ENCODE results near the gene MYADML2. TPM values are rescaled to one million over a fixed set of nuclear protein-coding genes. Genes with fewer than 3 reads are reported as not detected.

MYADML2 gene
- total RNA-seq, 1 donor from 2014 or later = not detected

GRCh38 chr17:81900181-81900820 is 46.7 kb downstream of the MYADML2 start:
- no peak for DNase-seq (ENCODE audit: low spot score)
- peak overlapping the region; percentile 74 for H3K27ac Mint-ChIP-seq (ENCODE audit: unreplicated experiment)

DNA sequence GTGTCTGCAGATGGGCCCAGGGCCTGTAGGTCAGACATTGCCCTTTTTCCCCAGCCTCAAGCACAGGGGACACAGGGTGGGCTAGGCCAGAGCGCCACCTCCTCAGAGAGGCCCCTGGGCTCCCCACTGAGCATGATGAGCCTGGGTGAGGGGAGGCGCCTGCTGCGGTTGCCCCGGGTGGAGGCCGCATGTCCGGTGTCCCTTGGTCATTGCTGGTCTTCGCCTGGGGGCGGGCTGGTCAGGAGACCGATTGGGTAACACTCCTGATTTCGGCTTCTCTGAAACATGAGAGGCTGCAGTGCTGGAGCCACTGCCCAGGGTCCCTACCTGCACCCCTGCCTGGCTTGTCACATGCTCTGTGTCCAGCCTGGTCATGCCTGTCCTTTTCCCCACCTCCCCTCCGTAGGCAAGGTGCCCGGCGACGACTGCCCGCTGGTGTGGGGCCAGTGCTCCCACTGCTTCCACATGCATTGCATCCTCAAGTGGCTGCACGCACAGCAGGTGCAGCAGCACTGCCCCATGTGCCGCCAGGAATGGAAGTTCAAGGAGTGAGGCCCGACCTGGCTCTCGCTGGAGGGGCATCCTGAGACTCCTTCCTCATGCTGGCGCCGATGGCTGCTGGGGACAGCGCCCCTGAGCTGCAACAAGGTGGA is 47.4 kb downstream of the MYADML2 start:
- no peaks in the 10 kb centered on the region for H3K27me3 Mint-ChIP-seq (ENCODE audit: low read depth)
- no peak for TF ChIP-seq CTCF (IDR thresholded peaks at IDR 0.05)
- H3K4me3 Mint-ChIP-seq (ENCODE audit: unreplicated experiment) = no peak overlapping the region
- H3K27ac Mint-ChIP-seq (ENCODE audit: unreplicated experiment) = peak overlapping the region; percentile 74
- DNase-seq (ENCODE audit: low spot score) = no peak
- H3K9me3 Mint-ChIP-seq (ENCODE audit: low read depth) = no peaks in the 10 kb centered on the region
- H3K36me3 Mint-ChIP-seq (ENCODE audit: low read depth) = peaks cover 6% of the 10 kb centered on the region
- peaks cover 24% of the 10 kb centered on the region for H3K4me1 Mint-ChIP-seq (ENCODE audit: low read depth)

More at GRCh38 chr17:81900181-81900820, 46.7 kb downstream of the MYADML2 start:
- Mint-ChIP-seq H3K4me1 (ENCODE audit: low read depth) (peaks cover 24% of the 10 kb centered on the region), H3K36me3 (ENCODE audit: low read depth) (peaks cover 4% of the 10 kb centered on the region), H3K4me3 (ENCODE audit: unreplicated experiment) (no peak overlapping the region), H3K9me3 (ENCODE audit: low read depth) (no peaks in the 10 kb centered on the region), H3K27me3 (ENCODE audit: low read depth) (no peaks in the 10 kb centered on the region)
- TF ChIP-seq CTCF (IDR thresholded peaks at IDR 0.05) = no peak

DNA sequence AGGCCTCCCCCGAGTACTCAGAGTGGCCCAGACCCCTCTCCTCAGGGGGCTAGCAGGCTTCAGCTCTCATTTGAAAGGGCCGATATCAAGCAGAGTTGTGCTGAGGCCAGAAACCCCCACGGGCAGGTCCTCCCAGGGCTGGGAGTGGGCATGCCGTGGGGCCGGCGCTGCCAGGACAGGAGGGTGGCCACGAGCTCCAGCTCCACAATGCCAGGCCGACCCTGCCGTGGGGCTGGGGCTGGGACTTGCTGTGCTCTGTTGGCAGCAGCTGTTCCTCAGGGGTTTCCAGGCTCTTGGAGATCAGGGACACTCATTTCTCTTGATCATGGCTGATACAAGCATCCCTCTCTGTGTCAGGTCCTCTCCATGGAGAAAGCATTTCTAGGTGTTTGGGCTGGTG is 48.1 kb downstream of the MYADML2 start:
- peaks cover 6% of the 10 kb centered on the region for H3K36me3 Mint-ChIP-seq (ENCODE audit: low read depth)
- H3K4me1 Mint-ChIP-seq (ENCODE audit: low read depth) = peaks cover 24% of the 10 kb centered on the region
- H3K9me3 Mint-ChIP-seq (ENCODE audit: low read depth) = no peaks in the 10 kb centered on the region
- no peak for TF ChIP-seq CTCF (IDR thresholded peaks at IDR 0.05)
- no peaks in the 10 kb centered on the region for H3K27me3 Mint-ChIP-seq (ENCODE audit: low read depth)
- DNase-seq (ENCODE audit: low spot score) = no peak
- peak overlapping the region; percentile 90 for H3K27ac Mint-ChIP-seq (ENCODE audit: unreplicated experiment)
- no peak overlapping the region for H3K4me3 Mint-ChIP-seq (ENCODE audit: unreplicated experiment)

DNA sequence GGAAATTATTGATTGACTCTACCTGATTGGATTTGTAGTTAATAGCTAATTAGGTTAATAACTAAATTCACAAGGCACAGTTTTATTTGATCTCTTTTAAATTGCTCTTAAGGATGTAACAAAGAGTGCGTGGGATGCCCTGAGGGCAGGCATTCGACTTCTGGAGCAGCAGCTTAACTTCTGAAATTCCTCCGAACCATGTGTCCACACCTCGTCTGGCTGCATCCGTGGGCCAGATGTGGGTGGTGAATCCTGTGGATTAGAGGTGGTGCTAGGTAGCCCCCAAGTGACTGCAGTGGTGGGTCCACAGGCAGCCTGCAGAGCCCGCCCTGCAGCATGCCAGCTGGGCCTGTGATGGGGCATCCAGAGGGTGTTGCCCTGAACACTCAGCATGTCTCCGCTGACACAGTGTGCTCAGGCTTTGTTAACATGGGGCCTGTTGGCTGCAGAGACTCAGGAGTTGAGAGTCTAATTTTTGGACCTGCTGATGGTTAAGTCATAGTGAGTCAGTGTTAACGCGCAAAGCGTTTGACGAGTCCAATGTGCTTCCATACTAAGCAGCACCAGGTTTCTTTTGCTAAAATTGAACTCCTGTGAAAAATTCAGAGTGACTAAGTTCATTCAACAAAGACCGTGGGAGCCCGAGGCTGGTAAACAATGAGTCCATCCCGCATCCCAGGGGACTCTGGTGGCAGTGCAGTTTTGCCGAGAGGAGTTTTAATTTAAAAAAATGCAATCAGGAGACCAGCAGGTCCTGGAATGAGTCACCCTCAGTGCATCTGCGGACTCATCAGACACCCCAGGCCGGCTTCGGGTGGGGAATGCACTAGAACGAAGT is 48.8 kb downstream of the MYADML2 start:
- peaks cover 24% of the 10 kb centered on the region for H3K4me1 Mint-ChIP-seq (ENCODE audit: low read depth)
- peaks cover 6% of the 10 kb centered on the region for H3K36me3 Mint-ChIP-seq (ENCODE audit: low read depth)
- peak overlapping the region; percentile 90 for H3K27ac Mint-ChIP-seq (ENCODE audit: unreplicated experiment)
- DNase-seq (ENCODE audit: low spot score) = no peak
- H3K27me3 Mint-ChIP-seq (ENCODE audit: low read depth) = no peaks in the 10 kb centered on the region
- TF ChIP-seq CTCF (IDR thresholded peaks at IDR 0.05) = no peak
- H3K9me3 Mint-ChIP-seq (ENCODE audit: low read depth) = no peaks in the 10 kb centered on the region
- peak overlapping the region; percentile 9 for H3K4me3 Mint-ChIP-seq (ENCODE audit: unreplicated experiment)

DNA sequence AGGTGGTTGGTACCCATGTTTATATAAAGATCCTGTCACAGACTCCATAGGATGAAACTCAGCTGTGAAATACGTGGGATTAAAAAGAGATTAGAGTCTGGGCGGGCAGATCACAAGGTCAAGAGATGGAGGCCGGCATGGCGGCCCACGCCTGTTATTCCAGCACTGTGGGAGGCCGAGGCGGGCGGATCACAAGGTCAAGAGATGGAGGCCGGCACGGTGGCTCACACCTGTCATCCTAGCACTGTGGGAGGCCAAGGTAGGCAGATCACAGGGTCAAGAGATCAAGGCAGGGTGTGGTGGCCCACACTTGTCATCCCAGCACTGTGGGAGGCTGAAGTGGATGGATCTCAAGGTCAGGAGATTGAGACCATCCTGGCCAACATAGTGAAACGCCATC is 51.6 kb downstream of the MYADML2 start:
- DNase-seq (ENCODE audit: low spot score) = no peak
- Mint-ChIP-seq H3K4me3 (ENCODE audit: unreplicated experiment) (no peak overlapping the region), H3K36me3 (ENCODE audit: low read depth) (peaks cover 6% of the 10 kb centered on the region), H3K9me3 (ENCODE audit: low read depth) (no peaks in the 10 kb centered on the region), H3K27me3 (ENCODE audit: low read depth) (no peaks in the 10 kb centered on the region), H3K4me1 (ENCODE audit: low read depth) (peaks cover 27% of the 10 kb centered on the region), H3K27ac (ENCODE audit: unreplicated experiment) (no peak overlapping the region)
- no peak for TF ChIP-seq CTCF (IDR thresholded peaks at IDR 0.05)
